Neural progenitor cell (in vitro differentiated cells): ENCODE data around the gene ZDHHC7. TPM values are rescaled to one million over a fixed set of nuclear protein-coding genes. Genes with fewer than 3 reads are reported as not detected.

Source experiments
- DNase-seq: peaks from one replicate; pipeline ENCODE4 v3.0.0-alpha.2; 2016; ENCODE audit warnings: low spot score
- H2AFZ ChIP-seq: fragments of 200-600 bp; sonication (generic); replicated peaks from 2 replicates; pipeline ENCODE4 v1.6.1; 2016; ENCODE audit warnings: antibody characterized with exemption
- H3F3A ChIP-seq: fragments of 200-600 bp; sonication (generic); 2 replicates; pipeline ENCODE4 v1.6.1; 2016; ENCODE audit warnings: antibody characterized with exemption, low read depth
- H3K27ac ChIP-seq: fragments of 200-600 bp; sonication (generic); 2 replicates; pipeline ENCODE4 v1.5.1; 2016; ENCODE audit warnings: mild to moderate bottlenecking
- H3K27me3 ChIP-seq: fragments of 200-600 bp; sonication (generic); 2 replicates; pipeline ENCODE4 v1.6.1; 2016; ENCODE audit warnings: mild to moderate bottlenecking, moderate library complexity
- H3K36me3 ChIP-seq: fragments of 200-600 bp; sonication (generic); 2 replicates; pipeline ENCODE4 v1.5.1; 2016
- H3K4me1 ChIP-seq: fragments of 200-600 bp; sonication (generic); 2 replicates; pipeline ENCODE4 v1.6.1; 2016; ENCODE audit warnings: mixed run types
- H3K4me2 ChIP-seq: fragments of 200-600 bp; sonication (generic); 2 replicates; pipeline ENCODE4 v1.6.1; 2016
- H3K4me3 ChIP-seq: fragments of 200-600 bp; sonication (generic); 2 replicates; pipeline ENCODE4 v1.5.1; 2016
- H3K79me2 ChIP-seq: fragments of 200-600 bp; sonication (generic); 2 replicates; pipeline ENCODE4 v1.6.1; 2016; ENCODE audit warnings: low read depth
- H3K9ac ChIP-seq: fragments of 200-600 bp; sonication (generic); 2 replicates; pipeline ENCODE4 v1.6.1; 2016
- H3K9me3 ChIP-seq: fragments of 200-600 bp; sonication (generic); 2 replicates; pipeline ENCODE4 v1.5.1; 2016; ENCODE audit warnings: low read depth
- H4K20me1 ChIP-seq: fragments of 200-600 bp; sonication (generic); 2 replicates; pipeline ENCODE4 v1.6.1; 2016; ENCODE audit warnings: low read depth
- H3K27ac Mint-ChIP-seq: 3 replicates; pipeline ENCODE4 v1.8.0; 2021; ENCODE audit warnings: mixed read lengths
- H3K27me3 Mint-ChIP-seq: 2 replicates; pipeline ENCODE4 v1.8.0; 2022; ENCODE audit warnings: low read depth, mild to moderate bottlenecking, inconsistent platforms, moderate library complexity, mixed read lengths; ENCODE audit not compliant: insufficient read depth
- H3K36me3 Mint-ChIP-seq: 3 replicates; pipeline ENCODE4 v1.8.0; 2021; ENCODE audit warnings: mixed read lengths
- H3K4me1 Mint-ChIP-seq: 3 replicates; pipeline ENCODE4 v1.8.0; 2021; ENCODE audit warnings: mixed read lengths
- H3K4me3 Mint-ChIP-seq: 3 replicates; pipeline ENCODE4 v1.8.0; 2021; ENCODE audit warnings: mild to moderate bottlenecking, moderate library complexity, mixed read lengths
- H3K9me3 Mint-ChIP-seq: 3 replicates; pipeline ENCODE4 v1.8.0; 2020; ENCODE audit warnings: mixed read lengths
- EZH2 ChIP-seq: fragments of 200-600 bp; sonication (generic); IDR thresholded peaks from 2 replicates; pipeline ENCODE4 v1.6.1; 2017; ENCODE audit warnings: antibody characterized with exemption, mild to moderate bottlenecking, moderate library complexity
- EZH2phosphoT487 ChIP-seq: fragments of 200-600 bp; sonication (generic); IDR thresholded peaks from 2 replicates; pipeline ENCODE4 v1.6.1; 2017; ENCODE audit warnings: antibody characterized with exemption
- total RNA-seq: library from RNA; depleted of rRNA; stranded (reverse); fragments of >200 nt; gene quantifications from 2 replicates; pipeline ENCODE4 v1.2.3, GENCODE V29; 2015; ENCODE audit warnings: low replicate concordance
- TF ChIP-seq, protein P1 (sequence below): fragments of 200-600 bp; sonication (generic); IDR thresholded peaks from 2 replicates; pipeline ENCODE4 v1.5.1; 2017; ENCODE audit warnings: antibody characterized with exemption, mild to moderate bottlenecking

The ZDHHC7 gene
- total RNA-seq, 1 donor from 2014 or later: 57.0 TPM

DNA sequence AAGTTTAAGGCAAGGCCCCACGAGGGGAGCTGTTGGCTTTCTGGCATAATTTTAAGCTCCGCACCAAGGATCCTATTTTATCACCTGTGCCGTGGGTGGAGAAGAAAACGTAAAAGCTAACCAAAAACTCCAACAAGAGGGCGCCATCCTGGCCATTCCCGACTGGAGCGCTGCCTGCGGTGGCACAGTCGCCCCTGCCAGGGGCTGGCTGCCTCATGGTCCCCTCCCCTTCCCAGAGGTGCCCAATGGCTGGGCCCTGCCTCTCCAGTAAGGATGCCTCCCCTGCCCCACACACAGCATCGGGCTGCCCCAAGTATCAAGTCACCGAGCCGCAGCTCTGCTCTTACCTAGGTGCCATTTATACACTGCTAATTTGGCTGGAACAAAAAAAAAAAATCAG is 36.3 kb downstream of the ZDHHC7 start:
- H3K9ac ChIP-seq: no peak overlapping the region
- H3K9me3 ChIP-seq: no peaks in the 10 kb centered on the region
- TF ChIP-seq EZH2: no peak
- no peak for TF ChIP-seq EZH2phosphoT487
- TF ChIP-seq, protein P1, sequence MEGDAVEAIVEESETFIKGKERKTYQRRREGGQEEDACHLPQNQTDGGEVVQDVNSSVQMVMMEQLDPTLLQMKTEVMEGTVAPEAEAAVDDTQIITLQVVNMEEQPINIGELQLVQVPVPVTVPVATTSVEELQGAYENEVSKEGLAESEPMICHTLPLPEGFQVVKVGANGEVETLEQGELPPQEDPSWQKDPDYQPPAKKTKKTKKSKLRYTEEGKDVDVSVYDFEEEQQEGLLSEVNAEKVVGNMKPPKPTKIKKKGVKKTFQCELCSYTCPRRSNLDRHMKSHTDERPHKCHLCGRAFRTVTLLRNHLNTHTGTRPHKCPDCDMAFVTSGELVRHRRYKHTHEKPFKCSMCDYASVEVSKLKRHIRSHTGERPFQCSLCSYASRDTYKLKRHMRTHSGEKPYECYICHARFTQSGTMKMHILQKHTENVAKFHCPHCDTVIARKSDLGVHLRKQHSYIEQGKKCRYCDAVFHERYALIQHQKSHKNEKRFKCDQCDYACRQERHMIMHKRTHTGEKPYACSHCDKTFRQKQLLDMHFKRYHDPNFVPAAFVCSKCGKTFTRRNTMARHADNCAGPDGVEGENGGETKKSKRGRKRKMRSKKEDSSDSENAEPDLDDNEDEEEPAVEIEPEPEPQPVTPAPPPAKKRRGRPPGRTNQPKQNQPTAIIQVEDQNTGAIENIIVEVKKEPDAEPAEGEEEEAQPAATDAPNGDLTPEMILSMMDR: no peak
- Mint-ChIP-seq H3K27me3 (no peaks in the 10 kb centered on the region), H3K27ac (no peak overlapping the region), H3K4me3 (no peak overlapping the region), H3K9me3 (no peaks in the 10 kb centered on the region), H3K36me3 (peaks cover 24% of the 10 kb centered on the region), H3K4me1 (peaks cover 8% of the 10 kb centered on the region)
- H3K4me3 ChIP-seq: no peak overlapping the region
- H3K27ac ChIP-seq: no peak overlapping the region
- no peak for DNase-seq
- H3K4me2 ChIP-seq: no peak overlapping the region
- H3F3A ChIP-seq: peaks cover 3% of the 10 kb centered on the region
- H3K36me3 ChIP-seq: peaks cover 4% of the 10 kb centered on the region
- no peak overlapping the region for H2AFZ ChIP-seq
- no peaks in the 10 kb centered on the region for H4K20me1 ChIP-seq
- no peaks in the 10 kb centered on the region for H3K4me1 ChIP-seq
- H3K79me2 ChIP-seq: no peaks in the 10 kb centered on the region
- no peaks in the 10 kb centered on the region for H3K27me3 ChIP-seq

DNA sequence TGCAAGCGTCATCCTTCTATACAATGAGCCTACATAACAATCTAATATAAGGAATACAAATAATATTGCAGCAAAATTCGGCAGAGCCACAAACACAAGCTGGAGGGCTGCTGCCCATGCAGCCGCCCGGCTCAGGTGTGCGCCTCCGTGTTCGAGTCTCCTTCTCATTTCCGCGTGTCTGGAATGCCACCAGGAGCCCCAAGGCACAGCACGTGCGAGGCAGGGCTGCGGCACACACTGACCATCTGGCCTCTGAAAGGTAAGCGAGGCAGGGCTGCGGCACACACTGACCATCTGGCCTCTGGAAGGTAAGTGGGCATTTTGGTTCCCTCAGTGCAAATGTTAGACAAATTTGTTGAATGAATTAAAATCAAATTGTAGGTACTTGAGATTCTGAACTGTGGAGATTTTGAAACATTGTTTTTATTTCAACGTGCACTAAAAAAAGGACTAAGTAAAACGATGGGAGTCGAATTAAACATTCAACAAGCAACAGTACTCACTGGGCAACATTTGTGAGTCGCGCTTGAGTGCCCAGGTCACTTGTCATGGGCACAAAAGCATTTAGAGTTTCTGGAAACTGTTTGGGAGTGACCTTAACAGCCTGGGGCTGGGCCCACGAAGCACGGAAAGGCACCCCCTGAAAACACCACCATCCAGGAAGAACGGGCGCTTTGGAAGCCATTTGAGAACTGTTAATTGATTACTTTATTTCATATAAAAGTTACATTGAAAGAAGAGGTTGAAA is 37.4 kb downstream of the ZDHHC7 start:
- Histone ChIP-seq H3K4me3 (no peak overlapping the region), H2AFZ (no peak overlapping the region), H3K4me1 (no peaks in the 10 kb centered on the region), H3K79me2 (no peaks in the 10 kb centered on the region), H3K27ac (no peak overlapping the region), H3K9ac (no peak overlapping the region), H3F3A (peaks cover 3% of the 10 kb centered on the region), H3K36me3 (peaks cover 2% of the 10 kb centered on the region), H3K27me3 (no peaks in the 10 kb centered on the region), H4K20me1 (no peaks in the 10 kb centered on the region), H3K4me2 (no peak overlapping the region), H3K9me3 (no peaks in the 10 kb centered on the region)
- Mint-ChIP-seq H3K9me3 (no peaks in the 10 kb centered on the region), H3K4me3 (no peak overlapping the region), H3K27ac (no peak overlapping the region), H3K4me1 (peaks cover 8% of the 10 kb centered on the region), H3K27me3 (no peaks in the 10 kb centered on the region), H3K36me3 (peaks cover 20% of the 10 kb centered on the region)
- TF ChIP-seq, protein P1: no peak
- TF ChIP-seq EZH2phosphoT487 (no peak), EZH2 (no peak)
- no peak for DNase-seq

DNA sequence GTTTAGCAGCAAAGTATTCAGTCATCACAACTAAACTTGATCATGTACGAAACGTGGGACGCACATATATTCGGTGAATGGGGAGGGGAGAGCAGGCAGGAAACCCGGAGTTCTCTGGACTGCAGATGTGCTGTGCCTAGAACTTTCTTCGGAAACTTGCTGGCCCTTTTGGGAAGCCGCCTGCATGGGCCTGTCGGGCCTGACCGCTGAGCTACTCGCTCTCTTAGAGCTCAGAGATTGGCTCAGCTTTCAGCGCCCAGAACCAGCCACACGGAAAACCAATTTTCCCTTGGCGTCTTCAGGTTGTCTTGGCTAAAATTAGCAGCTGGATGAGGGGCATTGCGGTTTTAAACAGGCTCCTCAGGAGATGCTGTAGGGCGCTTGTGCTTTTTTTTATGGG is 38.1 kb downstream of the ZDHHC7 start:
- Histone ChIP-seq H3K79me2 (no peaks in the 10 kb centered on the region), H3K9me3 (no peaks in the 10 kb centered on the region), H3K9ac (no peak overlapping the region), H4K20me1 (no peaks in the 10 kb centered on the region), H3K4me3 (no peak overlapping the region), H3K27me3 (no peaks in the 10 kb centered on the region), H3K4me1 (no peaks in the 10 kb centered on the region), H3K27ac (no peak overlapping the region), H3F3A (peaks cover 3% of the 10 kb centered on the region), H3K4me2 (no peak overlapping the region), H2AFZ (no peak overlapping the region), H3K36me3 (no peaks in the 10 kb centered on the region)
- DNase-seq: no peak
- Mint-ChIP-seq H3K27ac (no peak overlapping the region), H3K27me3 (no peaks in the 10 kb centered on the region), H3K9me3 (no peaks in the 10 kb centered on the region), H3K4me3 (no peak overlapping the region), H3K4me1 (peaks cover 8% of the 10 kb centered on the region), H3K36me3 (peaks cover 20% of the 10 kb centered on the region)
- TF ChIP-seq EZH2phosphoT487: no peak
- TF ChIP-seq, protein P1: no peak
- TF ChIP-seq EZH2: no peak
